Fibroblast of villous mesenchyme (primary cell): ENCODE measurements around the gene INIP. TPM values are rescaled to one million over a fixed set of nuclear protein-coding genes. Genes with fewer than 3 reads are reported as not detected.

Experiments used
- DNase-seq: peaks from one replicate; pipeline ENCODE4 v3.0.0-alpha.2; 2010; ENCODE audit warnings: low read depth
- H3K4me3 ChIP-seq: 2 replicates; pipeline ENCODE4 v1.5.1; 2011; ENCODE audit warnings: low read depth, mild to moderate bottlenecking, low read length
- CTCF ChIP-seq: IDR thresholded peaks from 2 replicates; pipeline ENCODE4 v1.5.1; 2012; ENCODE audit warnings: low read depth, mild to moderate bottlenecking, low read length; ENCODE audit not compliant: insufficient read depth
- total RNA-seq: library from RNA; depleted of rRNA; stranded (reverse); fragments of >200 nt; gene quantifications from 2 replicates; pipeline ENCODE4 v1.2.3, GENCODE V29; 2012

Gene INIP
- total RNA-seq, 1 donor, result 23.3 TPM

GRCh38 chr9:112703304-112703703, 14.6 kb downstream of the INIP start:
- DNase-seq, result no peak
- TF ChIP-seq CTCF, result no peak
- H3K4me3 ChIP-seq, result no peak overlapping the region

- no peak overlapping the region for H3K4me3 ChIP-seq
- TF ChIP-seq CTCF, result no peak
- no peak for DNase-seq
Observed at GRCh38 chr9:112700085-112700484, 17.8 kb downstream of the INIP start.

GRCh38 chr9:112699230-112699629, 18.7 kb downstream of the INIP start:
- no peak for TF ChIP-seq CTCF
- H3K4me3 ChIP-seq, result no peak overlapping the region
- no peak for DNase-seq

GRCh38 chr9:112696461-112696860, 21.5 kb downstream of the INIP start:
- no peak overlapping the region for H3K4me3 ChIP-seq
- DNase-seq, result no peak
- no peak for TF ChIP-seq CTCF

GRCh38 chr9:112694706-112695555, 23.0 kb downstream of the INIP start:
- no peak for TF ChIP-seq CTCF

GRCh38 chr9:112689161-112689740, 28.7 kb downstream of the INIP start:
- DNase-seq, result no peak
- TF ChIP-seq CTCF, result no peak
- no peak overlapping the region for H3K4me3 ChIP-seq

More at GRCh38 chr9:112694706-112695555, 23.0 kb downstream of the INIP start:
- no peak overlapping the region for H3K4me3 ChIP-seq
- no peak for DNase-seq
